EH (cell line): ENCODE results near the gene MICAL3.
"Not testable (repeated sequence)": the region's sequence is repeated elsewhere in the genome, so short reads cannot be mapped to it uniquely, and the experiment has no call there.

Experiments
- DNase-seq: peaks from one replicate; pipeline ENCODE4 v3.0.0-alpha.2; 2015; ENCODE audit warnings: low read depth

The MICAL3 gene

DNA sequence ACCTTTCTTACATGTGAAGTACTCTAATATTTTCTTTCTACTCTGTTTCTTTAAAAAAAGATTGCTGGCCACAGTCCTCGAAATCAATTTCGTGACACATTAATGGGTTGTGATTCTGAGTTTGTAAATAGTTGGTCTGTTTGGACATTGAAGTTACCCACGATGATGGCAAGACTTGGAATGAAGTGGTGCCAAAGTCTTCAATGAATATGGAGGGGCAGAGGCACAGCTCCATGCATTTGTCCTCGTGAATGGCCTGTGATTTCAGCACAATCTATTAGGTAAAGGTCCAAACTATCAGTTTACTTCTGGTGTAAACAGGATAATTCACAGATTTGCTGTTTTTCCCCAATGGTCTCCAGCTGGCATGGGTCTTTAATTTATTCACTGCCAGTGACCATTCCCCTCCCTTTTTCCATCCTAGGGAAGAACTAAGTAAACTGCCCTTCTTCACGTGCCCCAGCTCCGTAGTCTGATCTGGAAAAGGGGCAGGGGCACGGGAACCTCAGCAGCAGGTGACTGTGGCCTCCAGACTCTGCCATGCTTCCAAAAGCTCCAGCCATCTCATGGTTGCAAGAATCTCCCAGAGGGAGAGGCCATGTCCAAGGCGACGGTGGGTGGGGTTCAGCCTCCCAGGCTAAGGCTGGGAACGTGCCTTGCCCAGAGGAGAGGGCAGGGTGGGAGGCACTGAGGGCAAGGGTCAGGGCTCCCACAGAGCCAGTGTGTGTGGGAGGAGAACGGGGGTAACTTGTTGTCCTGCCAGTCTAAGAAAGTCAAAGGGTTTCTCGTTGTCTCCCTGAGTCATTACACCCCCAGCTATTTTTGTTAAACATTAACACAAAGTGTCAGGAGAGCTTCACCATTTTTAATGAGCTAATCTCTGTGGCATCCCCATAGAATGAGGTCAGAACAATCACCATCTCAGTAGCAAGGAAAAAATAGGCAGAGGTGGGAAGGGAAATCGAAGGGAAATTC is 36.6 kb upstream of the MICAL3 start:
- peak; percentile 85 for DNase-seq

DNA sequence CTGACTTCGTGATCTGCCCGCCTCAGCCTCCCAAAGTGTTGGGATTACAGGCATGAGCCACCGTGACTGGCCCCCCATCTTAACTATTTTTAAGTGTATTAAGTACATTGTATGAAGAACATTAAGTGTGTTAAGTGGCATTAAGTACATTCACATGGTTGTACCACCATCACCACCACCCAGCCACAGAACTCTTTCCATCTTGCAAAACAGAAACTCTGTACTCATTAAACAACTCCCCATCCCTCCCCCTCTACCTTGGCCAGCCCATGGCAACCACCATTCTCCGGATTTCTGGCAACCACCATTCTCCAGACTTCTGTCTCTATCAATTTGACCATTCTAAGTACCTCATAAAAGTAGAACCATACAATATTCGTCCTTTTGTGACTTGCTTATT is 35.6 kb upstream of the MICAL3 start:
- no peak for DNase-seq

GRCh38 chr22:18059473-18059872 is 35.1 kb upstream of the MICAL3 start:
- no peak for DNase-seq

GRCh38 chr22:18059094-18059417 is 34.7 kb upstream of the MICAL3 start:
- no peak for DNase-seq

- no peak for DNase-seq
Measured at GRCh38 chr22:18058371-18059093, 34.2 kb upstream of the MICAL3 start.

DNA sequence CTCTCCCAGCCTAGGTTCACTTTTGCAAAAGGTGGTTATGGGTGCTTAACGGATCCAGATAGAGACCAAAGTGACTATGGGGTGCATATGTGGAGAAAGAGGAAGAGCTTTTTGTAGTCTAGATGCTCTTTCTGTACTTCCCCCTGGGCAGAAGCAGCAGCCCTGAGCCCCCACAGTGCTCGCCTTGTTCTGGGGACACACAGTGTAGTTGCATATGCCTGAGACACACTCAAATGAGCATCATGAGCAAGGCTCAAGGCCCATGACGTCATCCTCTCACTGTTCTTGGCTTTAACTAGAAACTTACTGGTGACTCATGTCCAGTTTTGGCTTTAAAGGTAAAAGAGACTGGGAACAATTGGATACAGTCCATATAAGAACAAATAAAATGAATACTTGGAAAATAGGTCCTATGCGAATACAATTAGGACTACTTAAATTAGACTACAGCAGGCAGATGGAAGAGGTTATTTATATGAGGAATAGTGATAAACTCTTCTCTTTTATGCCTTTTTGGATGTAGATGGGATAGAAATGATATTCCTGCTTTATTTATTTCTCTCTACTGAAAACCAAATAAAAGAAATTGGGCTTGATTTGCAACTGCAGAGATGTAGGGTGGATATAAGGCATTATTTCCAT is 33.3 kb upstream of the MICAL3 start:
- DNase-seq = peak; percentile 97

DNA sequence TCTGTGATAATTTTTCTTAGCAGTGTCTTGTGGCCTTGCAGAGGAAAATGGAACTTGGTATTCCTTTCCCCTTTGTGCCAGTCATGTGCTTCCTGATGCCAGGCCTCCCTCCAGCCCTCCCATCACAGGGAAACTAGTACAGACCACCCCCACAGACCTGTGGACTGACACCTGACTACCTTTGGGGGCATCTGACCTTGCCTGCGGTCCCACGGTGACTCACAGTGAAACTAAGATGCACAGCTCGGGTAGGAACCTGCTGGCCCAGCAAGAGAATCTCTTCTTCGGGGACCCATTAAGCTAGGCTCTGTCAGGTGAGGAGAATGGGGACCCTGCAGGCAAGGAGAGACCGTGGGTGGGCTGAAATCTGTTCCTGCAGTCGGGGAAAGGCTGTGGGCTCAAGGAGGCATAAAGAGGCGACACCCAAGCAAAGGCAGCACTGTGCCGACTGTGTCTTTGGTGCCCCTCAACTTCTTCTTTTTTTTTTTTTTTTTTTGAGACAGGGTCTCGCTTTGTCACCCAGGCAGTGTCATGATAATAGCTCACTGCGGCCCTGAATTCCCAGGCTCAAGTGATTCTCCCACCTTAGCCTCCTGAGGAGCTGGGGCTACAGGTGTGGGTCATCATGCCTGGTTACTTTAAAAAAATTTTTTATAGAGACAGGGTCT is 32.6 kb upstream of the MICAL3 start:
- DNase-seq = no peak

GRCh38 chr22:18056161-18056666 is 31.9 kb upstream of the MICAL3 start:
- peak; percentile 93 for DNase-seq

DNA sequence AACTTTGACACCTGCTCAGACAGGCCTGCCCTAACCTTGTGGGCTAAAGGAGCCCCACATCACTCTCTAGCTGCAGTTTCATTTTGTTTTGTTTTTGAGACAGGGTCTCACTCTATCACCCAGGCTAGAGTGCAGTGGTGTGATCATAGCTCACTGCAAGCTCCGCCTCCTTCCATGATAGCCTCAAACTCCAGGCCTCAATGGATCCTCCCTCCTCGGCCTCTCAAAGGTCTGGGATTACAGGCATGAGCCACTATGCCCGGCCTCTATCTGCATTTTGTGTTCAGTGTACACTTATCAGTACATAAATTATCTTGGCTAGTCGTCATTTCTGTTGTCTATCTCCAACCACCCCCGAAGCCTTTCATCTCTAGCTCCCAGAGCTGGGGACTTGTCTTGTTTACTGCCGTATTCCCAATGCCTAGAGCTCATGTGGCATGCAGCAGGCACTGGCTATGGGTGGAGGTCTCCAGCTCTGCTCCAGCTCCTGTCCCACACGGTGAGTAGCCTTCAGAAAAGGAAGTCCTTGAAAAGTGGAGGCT is 31.3 kb upstream of the MICAL3 start:
- no peak for DNase-seq

DNA sequence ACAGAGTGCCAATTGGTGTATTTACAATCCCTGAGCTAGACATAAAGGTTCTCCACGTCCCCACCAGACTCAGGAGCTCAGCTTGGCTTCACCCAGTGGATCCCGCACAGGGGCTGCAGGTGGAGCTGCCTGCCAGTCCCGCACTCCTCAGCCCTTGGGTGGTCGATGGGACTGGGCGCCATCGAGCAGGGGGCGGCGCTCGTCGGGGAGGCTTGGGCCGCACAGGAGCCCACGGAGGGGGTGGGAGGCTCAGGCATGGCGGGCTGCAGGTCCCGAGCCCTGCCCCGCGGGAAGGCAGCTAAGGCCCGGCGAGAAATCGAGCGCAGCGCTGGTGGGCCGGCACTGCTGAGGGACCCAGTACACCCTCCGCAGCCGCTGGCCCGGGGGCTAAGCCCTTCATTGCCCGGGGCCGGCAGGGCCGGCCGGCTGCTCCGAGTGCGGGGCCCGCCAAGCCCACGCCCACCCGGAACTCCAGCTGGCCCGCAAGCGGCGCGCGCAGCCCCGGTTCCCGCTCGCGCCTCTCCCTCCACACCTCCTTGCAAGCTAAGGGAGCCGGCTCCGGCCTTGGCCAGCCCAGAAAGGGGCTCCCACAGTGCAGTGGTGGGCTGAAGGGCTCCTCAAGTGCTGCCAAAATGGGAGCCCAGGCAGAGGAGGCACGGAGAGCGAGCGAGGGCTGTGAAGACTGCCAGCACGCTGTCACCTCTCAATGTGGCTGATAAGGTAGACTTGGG is 29.0 kb upstream of the MICAL3 start:
- not testable (repeated sequence) for DNase-seq

GRCh38 chr22:18051113-18051512 is 26.8 kb upstream of the MICAL3 start:
- peak; percentile 48 for DNase-seq

DNA sequence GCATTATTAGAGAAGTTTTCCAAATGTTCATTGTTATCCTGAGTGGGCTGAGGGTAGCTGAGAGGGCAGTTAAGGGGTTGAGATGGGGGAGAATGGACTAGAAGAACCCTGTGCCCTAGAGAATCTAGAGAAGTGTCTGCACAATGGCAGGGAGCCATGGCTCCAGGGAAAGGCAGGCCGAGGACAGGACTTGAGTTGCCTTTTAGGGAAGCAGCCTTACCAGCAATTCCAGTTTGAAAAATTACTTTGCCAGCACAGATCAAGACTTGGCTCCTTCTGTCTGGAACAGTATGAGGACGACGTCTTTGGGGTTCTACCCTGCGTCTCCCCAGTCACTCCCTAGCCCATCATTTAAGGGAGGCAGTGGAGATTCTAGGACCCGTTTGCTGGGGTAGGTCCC is 25.7 kb upstream of the MICAL3 start:
- DNase-seq = no peak

- DNase-seq = peak; percentile 82
Measured at GRCh38 chr22:18048441-18048898, 24.1 kb upstream of the MICAL3 start.

DNA sequence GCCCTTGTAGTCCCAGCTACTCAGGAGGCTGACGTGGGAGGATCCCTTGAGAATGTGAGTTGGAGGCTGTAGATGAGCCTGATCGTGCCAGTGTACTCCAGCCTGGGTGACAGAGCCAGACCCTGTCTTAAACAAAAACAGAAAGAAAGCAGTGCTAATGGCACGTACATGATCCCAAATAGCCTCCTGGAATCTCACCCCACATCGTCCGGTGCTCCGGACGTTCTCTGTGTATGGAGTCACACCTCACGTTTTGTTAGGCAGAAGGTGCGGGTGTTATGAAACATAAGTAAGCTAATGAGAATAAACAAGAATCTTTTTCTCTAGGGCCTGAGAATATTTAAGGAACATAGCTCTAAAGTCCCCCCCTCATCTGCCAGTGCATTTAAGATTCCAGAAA is 23.7 kb upstream of the MICAL3 start:
- DNase-seq = no peak

- no peak for DNase-seq
Measured at GRCh38 chr22:18045794-18046193, 21.4 kb upstream of the MICAL3 start.

GRCh38 chr22:18044548-18045271 is 20.3 kb upstream of the MICAL3 start:
- no peak for DNase-seq

DNA sequence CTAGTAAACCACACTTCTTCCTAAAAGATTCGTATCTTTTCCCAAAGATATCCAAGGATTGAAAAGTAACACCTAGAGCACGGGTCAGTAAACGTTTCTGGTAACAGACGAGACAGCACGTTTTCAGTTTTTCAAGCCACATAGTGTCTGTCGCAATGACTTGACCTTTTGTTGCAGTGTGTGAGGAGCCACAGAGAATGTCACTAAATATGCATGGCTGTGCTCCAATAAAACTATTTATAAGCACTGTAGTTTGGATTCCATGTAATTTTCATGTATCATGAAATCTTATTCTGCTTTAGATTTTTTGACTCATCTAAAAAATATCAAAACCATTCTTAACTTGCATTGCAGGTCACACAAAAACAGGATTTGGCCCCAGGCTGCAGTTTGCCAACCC is 18.3 kb upstream of the MICAL3 start:
- DNase-seq = peak; percentile 90

- not testable (repeated sequence) for DNase-seq
Measured at GRCh38 chr22:18040898-18041297, 16.5 kb upstream of the MICAL3 start.

DNA sequence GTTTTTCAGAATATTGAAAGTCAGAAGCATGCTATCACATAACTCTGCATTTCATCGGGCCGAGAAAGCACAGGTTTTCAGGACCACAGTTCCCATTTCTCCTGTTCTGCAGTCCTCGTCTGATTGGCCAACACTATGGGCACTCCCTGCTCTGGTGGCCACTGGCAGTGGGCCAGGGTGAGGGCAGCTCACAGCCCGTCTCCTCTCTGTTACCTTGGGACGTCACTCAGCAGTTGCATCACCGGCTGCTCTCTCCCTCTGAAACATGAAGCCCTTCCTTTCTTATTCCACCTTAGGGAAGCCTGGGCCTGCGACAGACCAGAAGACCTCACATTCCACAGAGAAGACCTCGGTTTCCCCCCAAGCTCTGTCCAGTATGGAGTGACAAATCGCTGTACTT is 11.4 kb upstream of the MICAL3 start:
- no peak for DNase-seq

DNA sequence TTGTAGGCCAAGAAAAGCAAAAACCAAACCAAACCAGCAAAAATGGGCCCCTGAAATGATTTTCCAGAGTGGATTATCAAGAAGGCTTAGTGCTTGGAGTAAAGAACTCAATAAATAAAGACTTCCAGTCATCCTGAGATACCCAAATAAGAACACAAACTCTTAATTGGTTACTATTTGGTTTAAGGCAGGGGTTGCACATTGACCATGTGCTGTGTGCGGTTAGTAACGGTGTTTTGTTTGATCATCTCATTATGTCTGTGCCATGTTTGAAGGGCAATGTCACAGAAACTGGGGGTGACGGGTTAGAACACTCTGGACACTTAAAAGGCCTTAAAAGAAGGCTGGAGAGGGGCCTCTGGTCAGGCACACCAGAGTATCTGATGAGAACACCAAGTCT is 9.7 kb upstream of the MICAL3 start:
- DNase-seq = no peak
